Fibroblast of lung (primary cell): ENCODE measurements around the gene PML. TPM values are rescaled to one million over a fixed set of nuclear protein-coding genes. Genes with fewer than 3 reads are reported as not detected.

Experiments
- DNase-seq, 2 donors: peaks; one replicate each; pipeline versions ENCODE4 v3.0.0 to v3.0.0-alpha.2; 2010; ENCODE audit warnings: low read depth in 2 of 2
- H2AFZ ChIP-seq: 2 replicates; pipeline ENCODE4 v1.5.1; 2012; ENCODE audit warnings: low read length, control low read depth, inconsistent platforms
- H3K27ac ChIP-seq: 2 replicates; pipeline ENCODE4 v1.5.1; 2011; ENCODE audit warnings: low read length, control low read depth; ENCODE audit not compliant: insufficient read depth
- H3K27me3 ChIP-seq: 2 replicates; pipeline ENCODE4 v1.5.1; 2011; ENCODE audit warnings: mild to moderate bottlenecking, low read length; ENCODE audit not compliant: control insufficient read depth, insufficient read depth
- H3K36me3 ChIP-seq: 2 replicates; pipeline ENCODE4 v1.5.1; 2011; ENCODE audit warnings: low read length; ENCODE audit not compliant: control insufficient read depth, insufficient read depth
- H3K4me1 ChIP-seq: 2 replicates; pipeline ENCODE4 v1.5.1; 2011; ENCODE audit warnings: low read length; ENCODE audit not compliant: control insufficient read depth, insufficient read depth; ENCODE audit errors: extremely low read depth
- H3K4me2 ChIP-seq: 2 replicates; pipeline ENCODE4 v1.5.1; 2011; ENCODE audit warnings: low read length, control low read depth; ENCODE audit not compliant: insufficient read depth; ENCODE audit errors: extremely low read depth
- H3K4me3 ChIP-seq, 4 experiments: fragments of 200-600 bp in 1 of 4; sonication (generic) in 1 of 4; replicated peaks in 1 of 4; 2 replicates each; pipeline ENCODE4 v1.5.1; 2011 to 2016; ENCODE audit warnings: low read length in 4 of 4, low read depth in 3 of 4, mild to moderate bottlenecking in 3 of 4, control low read depth in 2 of 4, inconsistent platforms in 1 of 4, mixed read lengths in 1 of 4; ENCODE audit not compliant: insufficient read depth in 1 of 4; ENCODE audit errors: control extremely low read depth in 1 of 4
- H3K79me2 ChIP-seq: 2 replicates; pipeline ENCODE4 v1.5.1; 2012; ENCODE audit warnings: mild to moderate bottlenecking, low read length, inconsistent platforms; ENCODE audit not compliant: control insufficient read depth, insufficient read depth
- H3K9ac ChIP-seq: 2 replicates; pipeline ENCODE4 v1.5.1; 2011; ENCODE audit warnings: mild to moderate bottlenecking, low read length, control low read depth; ENCODE audit not compliant: insufficient read depth
- H3K9me3 ChIP-seq: 2 replicates; pipeline ENCODE4 v1.5.1; 2012; ENCODE audit warnings: low read depth, low read length; ENCODE audit not compliant: control insufficient read depth, insufficient read depth
- H4K20me1 ChIP-seq: 2 replicates; pipeline ENCODE4 v1.5.1; 2011; ENCODE audit warnings: low read length; ENCODE audit not compliant: control insufficient read depth, insufficient read depth; ENCODE audit errors: extremely low read depth
- EZH2 ChIP-seq: IDR thresholded peaks from 2 replicates; pipeline ENCODE4 v1.5.1; 2012; ENCODE audit warnings: low read length, control low read depth, mild to moderate bottlenecking; ENCODE audit errors: missing control alignments
- polyA plus RNA-seq, 2 donors: library from polyadenylated mRNA; depleted of rRNA in 1 of 2; stranded (reverse) in 1 of 2; unstranded in 1 of 2; fragments of >200 nt; gene quantifications; 2 replicates each; pipeline ENCODE4 v1.2.1, GENCODE V29; 2011 to 2012; ENCODE audit warnings: missing spikeins in 1 of 2
- total RNA-seq: library from RNA; depleted of rRNA; stranded (reverse); fragments of >200 nt; gene quantifications from 2 replicates; pipeline ENCODE4 v1.2.1, GENCODE V29; 2014
- TF ChIP-seq, protein P1 (sequence below), 2 donors: IDR thresholded peaks in 1 of 2; conservative IDR thresholded peaks in 1 of 2; 1 replicate in 1 of 2; 2 replicates in 1 of 2; pipeline ENCODE4 v1.5.1; 2011 to 2012; ENCODE audit warnings: low read length in 2 of 2, control low read depth in 1 of 2, inconsistent platforms in 1 of 2, low read depth in 1 of 2, mild to moderate bottlenecking in 1 of 2

The PML gene
- total and polyA plus RNA-seq, 2 donors (not counting 1 experiment from before 2014, with no cell fraction given) = 11.1 to 34.0 TPM

- no peak overlapping the region for H3K27ac ChIP-seq
- peaks cover 21% of the 10 kb centered on the region for H3K79me2 ChIP-seq
Measured at GRCh38 chr15:74024687-74025086, 30.2 kb downstream of the PML start.

DNA sequence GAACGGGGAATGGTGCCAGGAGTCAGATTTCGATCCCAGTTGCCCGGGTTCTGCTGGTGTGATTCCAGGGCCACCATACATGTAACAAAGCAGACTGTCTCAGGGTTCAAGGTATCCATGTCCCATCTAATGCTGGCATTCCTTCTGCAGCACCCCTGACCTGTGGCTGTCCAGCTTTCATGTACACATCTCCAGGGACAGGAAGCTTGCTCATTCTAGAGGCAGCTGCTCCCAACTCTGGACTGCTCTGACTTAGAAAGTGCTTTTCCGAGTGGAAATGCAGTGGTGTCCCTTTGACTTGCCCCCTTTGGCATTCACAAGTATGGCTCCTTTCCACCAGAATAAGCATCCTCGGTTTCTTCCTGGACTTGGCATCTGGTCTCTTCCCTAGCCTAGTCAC is 30.9 kb downstream of the PML start:
- H3K4me2 ChIP-seq = no peak overlapping the region
- no peak overlapping the region for H3K27ac ChIP-seq
- no peak for TF ChIP-seq EZH2
- TF ChIP-seq, protein P1, sequence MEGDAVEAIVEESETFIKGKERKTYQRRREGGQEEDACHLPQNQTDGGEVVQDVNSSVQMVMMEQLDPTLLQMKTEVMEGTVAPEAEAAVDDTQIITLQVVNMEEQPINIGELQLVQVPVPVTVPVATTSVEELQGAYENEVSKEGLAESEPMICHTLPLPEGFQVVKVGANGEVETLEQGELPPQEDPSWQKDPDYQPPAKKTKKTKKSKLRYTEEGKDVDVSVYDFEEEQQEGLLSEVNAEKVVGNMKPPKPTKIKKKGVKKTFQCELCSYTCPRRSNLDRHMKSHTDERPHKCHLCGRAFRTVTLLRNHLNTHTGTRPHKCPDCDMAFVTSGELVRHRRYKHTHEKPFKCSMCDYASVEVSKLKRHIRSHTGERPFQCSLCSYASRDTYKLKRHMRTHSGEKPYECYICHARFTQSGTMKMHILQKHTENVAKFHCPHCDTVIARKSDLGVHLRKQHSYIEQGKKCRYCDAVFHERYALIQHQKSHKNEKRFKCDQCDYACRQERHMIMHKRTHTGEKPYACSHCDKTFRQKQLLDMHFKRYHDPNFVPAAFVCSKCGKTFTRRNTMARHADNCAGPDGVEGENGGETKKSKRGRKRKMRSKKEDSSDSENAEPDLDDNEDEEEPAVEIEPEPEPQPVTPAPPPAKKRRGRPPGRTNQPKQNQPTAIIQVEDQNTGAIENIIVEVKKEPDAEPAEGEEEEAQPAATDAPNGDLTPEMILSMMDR (conservative IDR thresholded peaks at IDR 0.05 in 1 of 2, IDR thresholded peaks at IDR 0.05 in 1 of 2; ENCODE audit: low read depth in 1 of 2, low read length in 2 of 2) = no peak

More at GRCh38 chr15:74024687-74025086, 30.2 kb downstream of the PML start:
- TF ChIP-seq, protein P1 (conservative IDR thresholded peaks at IDR 0.05 in 1 of 2, IDR thresholded peaks at IDR 0.05 in 1 of 2; ENCODE audit: low read depth in 1 of 2, low read length in 2 of 2) = no peak
- TF ChIP-seq EZH2 = no peak
- no peak overlapping the region for H3K4me2 ChIP-seq
- H3K4me3 ChIP-seq = no peak overlapping the region
- no peaks in the 10 kb centered on the region for H4K20me1 ChIP-seq
- no peaks in the 10 kb centered on the region for H3K27me3 ChIP-seq
- no peak for DNase-seq
- H3K4me1 ChIP-seq = peaks cover 10% of the 10 kb centered on the region
- peaks cover 24% of the 10 kb centered on the region for H3K36me3 ChIP-seq
- H2AFZ ChIP-seq = no peak overlapping the region
- no peak overlapping the region for H3K9ac ChIP-seq
- H3K9me3 ChIP-seq = no peaks in the 10 kb centered on the region

GRCh38 chr15:74027688-74028087 is 33.2 kb downstream of the PML start:
- H3K27me3 ChIP-seq = no peaks in the 10 kb centered on the region
- H3K79me2 ChIP-seq = peaks cover 7% of the 10 kb centered on the region
- H4K20me1 ChIP-seq = no peaks in the 10 kb centered on the region
- H2AFZ ChIP-seq = no peak overlapping the region
- H3K4me1 ChIP-seq = peaks cover 10% of the 10 kb centered on the region
- TF ChIP-seq, protein P1 (conservative IDR thresholded peaks at IDR 0.05 in 1 of 2, IDR thresholded peaks at IDR 0.05 in 1 of 2; ENCODE audit: low read depth in 1 of 2, low read length in 2 of 2) = no peak
- no peak for TF ChIP-seq EZH2
- H3K4me2 ChIP-seq = no peak overlapping the region
- H3K36me3 ChIP-seq = peaks cover 23% of the 10 kb centered on the region
- H3K4me3 ChIP-seq = no peak overlapping the region
- H3K9me3 ChIP-seq = no peaks in the 10 kb centered on the region
- no peak overlapping the region for H3K9ac ChIP-seq
- DNase-seq = no peak
- no peak overlapping the region for H3K27ac ChIP-seq

More for the DNA sequence above, 30.9 kb downstream of the PML start:
- no peaks in the 10 kb centered on the region for H3K27me3 ChIP-seq
- no peak overlapping the region for H2AFZ ChIP-seq
- peak in 1 of 2 donors; percentile 15 for DNase-seq
- H3K9me3 ChIP-seq = no peaks in the 10 kb centered on the region
- peaks cover 10% of the 10 kb centered on the region for H3K4me1 ChIP-seq
- peaks cover 26% of the 10 kb centered on the region for H3K36me3 ChIP-seq
- no peaks in the 10 kb centered on the region for H4K20me1 ChIP-seq
- no peak overlapping the region for H3K4me3 ChIP-seq
- H3K79me2 ChIP-seq = peaks cover 16% of the 10 kb centered on the region
- H3K9ac ChIP-seq = no peak overlapping the region
